Measurements from ENCODE around the gene ATP10A. TPM values are rescaled to one million over a fixed set of nuclear protein-coding genes. Genes with fewer than 3 reads are reported as not detected.

ATP10A gene
- polyA plus RNA-seq, 1 donor from 2014 or later, result not detected

DNA sequence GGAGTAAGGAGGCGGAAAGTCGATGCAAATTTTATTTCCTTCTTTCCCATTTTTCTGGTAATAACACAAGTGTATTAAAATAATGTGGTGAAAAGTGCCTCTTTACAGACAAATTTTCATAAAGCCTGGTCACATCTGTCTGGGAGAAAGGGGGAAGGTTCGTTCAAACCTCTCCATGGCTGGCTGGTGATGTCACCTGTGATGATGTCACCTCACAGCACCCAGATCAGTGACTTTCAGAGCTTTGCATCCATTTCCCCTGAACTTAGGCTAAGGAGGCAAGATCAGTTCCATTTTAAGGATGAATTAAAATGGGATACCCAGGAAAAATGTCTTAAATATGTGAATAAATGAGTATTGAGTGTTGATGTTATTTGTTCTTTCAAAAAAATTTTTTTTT lies 34.1 kb downstream of the ATP10A start:
- Histone ChIP-seq H2AFZ (ENCODE audit: low read depth, low read length) (no peak overlapping the region), H3K9ac (ENCODE audit: low read length) (no peak overlapping the region), H3K4me2 (ENCODE audit: low read length) (no peak overlapping the region), H3K36me3 (ENCODE audit: insufficient read depth, low read length) (no peaks in the 10 kb centered on the region), H3F3A (ENCODE audit: insufficient read depth, low read length, poor library complexity, severe bottlenecking) (no peaks in the 10 kb centered on the region), H3K9me3 (ENCODE audit: low read length) (peaks cover 5% of the 10 kb centered on the region), H3K4me3 (ENCODE audit: low read length) (no peak overlapping the region), H3K79me2 (replicated peaks; ENCODE audit: insufficient read depth, low read length) (no peaks in the 10 kb centered on the region), H3K9me2 (ENCODE audit: insufficient read depth, low read length) (no peaks in the 10 kb centered on the region), H3K27ac (ENCODE audit: low read length) (no peak overlapping the region), H3K27me3 (ENCODE audit: insufficient read depth, low read depth, low read length) (no peaks in the 10 kb centered on the region), H4K20me1 (ENCODE audit: insufficient read depth) (no peaks in the 10 kb centered on the region)
- TF ChIP-seq, protein P1, sequence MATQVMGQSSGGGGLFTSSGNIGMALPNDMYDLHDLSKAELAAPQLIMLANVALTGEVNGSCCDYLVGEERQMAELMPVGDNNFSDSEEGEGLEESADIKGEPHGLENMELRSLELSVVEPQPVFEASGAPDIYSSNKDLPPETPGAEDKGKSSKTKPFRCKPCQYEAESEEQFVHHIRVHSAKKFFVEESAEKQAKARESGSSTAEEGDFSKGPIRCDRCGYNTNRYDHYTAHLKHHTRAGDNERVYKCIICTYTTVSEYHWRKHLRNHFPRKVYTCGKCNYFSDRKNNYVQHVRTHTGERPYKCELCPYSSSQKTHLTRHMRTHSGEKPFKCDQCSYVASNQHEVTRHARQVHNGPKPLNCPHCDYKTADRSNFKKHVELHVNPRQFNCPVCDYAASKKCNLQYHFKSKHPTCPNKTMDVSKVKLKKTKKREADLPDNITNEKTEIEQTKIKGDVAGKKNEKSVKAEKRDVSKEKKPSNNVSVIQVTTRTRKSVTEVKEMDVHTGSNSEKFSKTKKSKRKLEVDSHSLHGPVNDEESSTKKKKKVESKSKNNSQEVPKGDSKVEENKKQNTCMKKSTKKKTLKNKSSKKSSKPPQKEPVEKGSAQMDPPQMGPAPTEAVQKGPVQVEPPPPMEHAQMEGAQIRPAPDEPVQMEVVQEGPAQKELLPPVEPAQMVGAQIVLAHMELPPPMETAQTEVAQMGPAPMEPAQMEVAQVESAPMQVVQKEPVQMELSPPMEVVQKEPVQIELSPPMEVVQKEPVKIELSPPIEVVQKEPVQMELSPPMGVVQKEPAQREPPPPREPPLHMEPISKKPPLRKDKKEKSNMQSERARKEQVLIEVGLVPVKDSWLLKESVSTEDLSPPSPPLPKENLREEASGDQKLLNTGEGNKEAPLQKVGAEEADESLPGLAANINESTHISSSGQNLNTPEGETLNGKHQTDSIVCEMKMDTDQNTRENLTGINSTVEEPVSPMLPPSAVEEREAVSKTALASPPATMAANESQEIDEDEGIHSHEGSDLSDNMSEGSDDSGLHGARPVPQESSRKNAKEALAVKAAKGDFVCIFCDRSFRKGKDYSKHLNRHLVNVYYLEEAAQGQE (IDR thresholded peaks at IDR 0.05; ENCODE audit: borderline replicate concordance), result no peak
- TF ChIP-seq EP300 (conservative IDR thresholded peaks at IDR 0.05; ENCODE audit: poor library complexity, severe bottlenecking), result no peak
- no peak for TF ChIP-seq SMC3 (conservative IDR thresholded peaks at IDR 0.05; ENCODE audit: poor library complexity)
- TF ChIP-seq, protein P2, sequence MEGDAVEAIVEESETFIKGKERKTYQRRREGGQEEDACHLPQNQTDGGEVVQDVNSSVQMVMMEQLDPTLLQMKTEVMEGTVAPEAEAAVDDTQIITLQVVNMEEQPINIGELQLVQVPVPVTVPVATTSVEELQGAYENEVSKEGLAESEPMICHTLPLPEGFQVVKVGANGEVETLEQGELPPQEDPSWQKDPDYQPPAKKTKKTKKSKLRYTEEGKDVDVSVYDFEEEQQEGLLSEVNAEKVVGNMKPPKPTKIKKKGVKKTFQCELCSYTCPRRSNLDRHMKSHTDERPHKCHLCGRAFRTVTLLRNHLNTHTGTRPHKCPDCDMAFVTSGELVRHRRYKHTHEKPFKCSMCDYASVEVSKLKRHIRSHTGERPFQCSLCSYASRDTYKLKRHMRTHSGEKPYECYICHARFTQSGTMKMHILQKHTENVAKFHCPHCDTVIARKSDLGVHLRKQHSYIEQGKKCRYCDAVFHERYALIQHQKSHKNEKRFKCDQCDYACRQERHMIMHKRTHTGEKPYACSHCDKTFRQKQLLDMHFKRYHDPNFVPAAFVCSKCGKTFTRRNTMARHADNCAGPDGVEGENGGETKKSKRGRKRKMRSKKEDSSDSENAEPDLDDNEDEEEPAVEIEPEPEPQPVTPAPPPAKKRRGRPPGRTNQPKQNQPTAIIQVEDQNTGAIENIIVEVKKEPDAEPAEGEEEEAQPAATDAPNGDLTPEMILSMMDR (IDR thresholded peaks at IDR 0.05; ENCODE audit: poor library complexity, severe bottlenecking), result no peak
- no peak for TF ChIP-seq POLR2AphosphoS5 (IDR thresholded peaks at IDR 0.05)
- TF ChIP-seq RAD21 (conservative IDR thresholded peaks at IDR 0.05), result no peak
- no peak for TF ChIP-seq MXI1 (conservative IDR thresholded peaks at IDR 0.05; ENCODE audit: poor library complexity, severe bottlenecking)
- TF ChIP-seq TAF1 (IDR thresholded peaks at IDR 0.05; ENCODE audit: low read depth), result no peak
- TF ChIP-seq EZH2 (IDR thresholded peaks at IDR 0.05; ENCODE audit: borderline replicate concordance, insufficient read depth, low read length, poor library complexity, severe bottlenecking), result no peak

DNA sequence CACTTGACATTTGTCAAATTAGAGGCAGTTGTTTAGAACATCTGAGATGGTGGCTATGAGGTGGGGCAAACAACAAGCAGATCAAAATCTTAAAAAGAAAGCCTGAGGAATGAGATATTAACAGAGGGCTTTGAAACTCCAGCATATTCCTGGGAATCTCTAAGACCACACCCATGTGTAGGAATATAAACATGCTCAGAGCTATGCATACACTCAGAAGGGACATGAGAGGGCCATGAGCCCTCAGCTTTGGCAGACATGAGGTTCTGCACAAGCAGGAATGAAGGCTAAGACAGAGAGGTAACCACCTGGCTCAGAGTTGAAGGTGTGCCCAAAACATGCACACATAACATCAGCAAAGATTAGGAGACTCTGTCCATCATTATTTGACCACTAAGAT lies 37.9 kb downstream of the ATP10A start:
- no peaks in the 10 kb centered on the region for H3K27me3 ChIP-seq (ENCODE audit: insufficient read depth, low read depth, low read length)
- no peaks in the 10 kb centered on the region for H3K9me2 ChIP-seq (ENCODE audit: insufficient read depth, low read length)
- H3K4me2 ChIP-seq (ENCODE audit: low read length), result no peak overlapping the region
- no peaks in the 10 kb centered on the region for H3F3A ChIP-seq (ENCODE audit: insufficient read depth, low read length, poor library complexity, severe bottlenecking)
- H3K9me3 ChIP-seq (ENCODE audit: low read length), result peaks cover 5% of the 10 kb centered on the region
- H2AFZ ChIP-seq (ENCODE audit: low read depth, low read length), result no peak overlapping the region
- H3K36me3 ChIP-seq (ENCODE audit: insufficient read depth, low read length), result no peaks in the 10 kb centered on the region
- H3K79me2 ChIP-seq (replicated peaks; ENCODE audit: insufficient read depth, low read length), result no peaks in the 10 kb centered on the region
- no peak overlapping the region for H3K9ac ChIP-seq (ENCODE audit: low read length)
- H3K27ac ChIP-seq (ENCODE audit: low read length), result no peak overlapping the region
- no peaks in the 10 kb centered on the region for H4K20me1 ChIP-seq (ENCODE audit: insufficient read depth)
- no peak overlapping the region for H3K4me3 ChIP-seq (ENCODE audit: low read length)
- TF ChIP-seq, protein P2 (IDR thresholded peaks at IDR 0.05; ENCODE audit: poor library complexity, severe bottlenecking), result no peak
- no peak for TF ChIP-seq TAF1 (IDR thresholded peaks at IDR 0.05; ENCODE audit: low read depth)
- no peak for TF ChIP-seq SMC3 (conservative IDR thresholded peaks at IDR 0.05; ENCODE audit: poor library complexity)

Measured in neural cell (in vitro differentiated cells).